ENCODE data around the gene PRICKLE4.
"Not testable (repeated sequence)": the region's sequence is repeated elsewhere in the genome, so short reads cannot be mapped to it uniquely, and the experiment has no call there.

DNA sequence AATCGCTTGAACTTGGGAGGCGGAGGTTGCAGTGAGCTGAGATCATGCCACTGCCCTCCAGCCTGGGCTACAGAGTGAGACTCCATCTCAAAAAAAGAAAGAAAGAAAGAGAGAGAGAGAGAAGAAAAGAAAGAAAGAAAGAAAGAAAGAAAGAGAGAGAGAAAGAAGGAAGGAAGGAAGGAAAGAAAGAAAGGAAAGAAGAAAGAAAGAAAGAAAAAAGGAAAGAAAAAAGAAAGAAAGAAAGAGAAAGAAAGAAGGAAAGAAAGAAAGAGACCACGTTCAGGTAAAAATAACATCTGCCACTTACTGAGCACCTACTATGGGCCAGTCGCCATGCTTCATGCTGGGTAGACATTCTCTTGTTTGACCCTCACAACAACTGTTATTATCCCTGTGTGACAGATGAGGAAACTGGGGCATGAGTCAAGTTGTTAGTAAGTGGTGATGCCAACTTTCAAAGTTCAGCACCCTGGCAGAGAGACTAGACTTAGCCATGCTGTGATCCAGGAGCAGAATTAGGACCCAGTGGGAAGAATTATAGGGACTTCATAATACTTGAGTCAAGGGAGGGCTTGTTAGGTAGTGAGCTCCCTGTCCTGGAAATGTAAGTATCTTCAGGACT, 14.4 kb upstream of the PRICKLE4 start:
- TF ChIP-seq EP300 (IDR thresholded peaks at IDR 0.05; ENCODE audit: low read depth in 2 of 2, low read length in 2 of 2); EP300 (CRISPR knock-in tag; IDR thresholded peaks at IDR 0.05; ENCODE audit: borderline replicate concordance); ZNF720 (CRISPR knock-in tag; IDR thresholded peaks at IDR 0.05); GTF2F1 (IDR thresholded peaks at IDR 0.05; ENCODE audit: low read length); EZH2 (conservative IDR thresholded peaks at IDR 0.05; ENCODE audit: low read depth, low read length); ZZZ3 (CRISPR knock-in tag; IDR thresholded peaks at IDR 0.05; ENCODE audit: borderline replicate concordance); POLR2A (IDR thresholded peaks at IDR 0.05; ENCODE audit: insufficient read depth in 1 of 2, low read depth in 2 of 2, low read length in 2 of 2); SMC3 (IDR thresholded peaks at IDR 0.05; ENCODE audit: low read length): not testable (repeated sequence)
- TF ChIP-seq, protein P1, sequence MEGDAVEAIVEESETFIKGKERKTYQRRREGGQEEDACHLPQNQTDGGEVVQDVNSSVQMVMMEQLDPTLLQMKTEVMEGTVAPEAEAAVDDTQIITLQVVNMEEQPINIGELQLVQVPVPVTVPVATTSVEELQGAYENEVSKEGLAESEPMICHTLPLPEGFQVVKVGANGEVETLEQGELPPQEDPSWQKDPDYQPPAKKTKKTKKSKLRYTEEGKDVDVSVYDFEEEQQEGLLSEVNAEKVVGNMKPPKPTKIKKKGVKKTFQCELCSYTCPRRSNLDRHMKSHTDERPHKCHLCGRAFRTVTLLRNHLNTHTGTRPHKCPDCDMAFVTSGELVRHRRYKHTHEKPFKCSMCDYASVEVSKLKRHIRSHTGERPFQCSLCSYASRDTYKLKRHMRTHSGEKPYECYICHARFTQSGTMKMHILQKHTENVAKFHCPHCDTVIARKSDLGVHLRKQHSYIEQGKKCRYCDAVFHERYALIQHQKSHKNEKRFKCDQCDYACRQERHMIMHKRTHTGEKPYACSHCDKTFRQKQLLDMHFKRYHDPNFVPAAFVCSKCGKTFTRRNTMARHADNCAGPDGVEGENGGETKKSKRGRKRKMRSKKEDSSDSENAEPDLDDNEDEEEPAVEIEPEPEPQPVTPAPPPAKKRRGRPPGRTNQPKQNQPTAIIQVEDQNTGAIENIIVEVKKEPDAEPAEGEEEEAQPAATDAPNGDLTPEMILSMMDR (CRISPR knock-in tag; IDR thresholded peaks at IDR 0.05), result not testable (repeated sequence)

Data from HepG2 (cell line).